GM19438 (cell line): ENCODE results near the gene SYNM.
"Not testable (repeated sequence)": the region's sequence is repeated elsewhere in the genome, so short reads cannot be mapped to it uniquely, and the experiment has no call there.

Experiments used
- ATAC-seq: cut with Tn5 transposase; IDR thresholded peaks from one replicate; pipeline ENCODE4 v1.9.1; 2021; ENCODE audit warnings: low read depth; ENCODE audit not compliant: unreplicated experiment

The SYNM gene

DNA sequence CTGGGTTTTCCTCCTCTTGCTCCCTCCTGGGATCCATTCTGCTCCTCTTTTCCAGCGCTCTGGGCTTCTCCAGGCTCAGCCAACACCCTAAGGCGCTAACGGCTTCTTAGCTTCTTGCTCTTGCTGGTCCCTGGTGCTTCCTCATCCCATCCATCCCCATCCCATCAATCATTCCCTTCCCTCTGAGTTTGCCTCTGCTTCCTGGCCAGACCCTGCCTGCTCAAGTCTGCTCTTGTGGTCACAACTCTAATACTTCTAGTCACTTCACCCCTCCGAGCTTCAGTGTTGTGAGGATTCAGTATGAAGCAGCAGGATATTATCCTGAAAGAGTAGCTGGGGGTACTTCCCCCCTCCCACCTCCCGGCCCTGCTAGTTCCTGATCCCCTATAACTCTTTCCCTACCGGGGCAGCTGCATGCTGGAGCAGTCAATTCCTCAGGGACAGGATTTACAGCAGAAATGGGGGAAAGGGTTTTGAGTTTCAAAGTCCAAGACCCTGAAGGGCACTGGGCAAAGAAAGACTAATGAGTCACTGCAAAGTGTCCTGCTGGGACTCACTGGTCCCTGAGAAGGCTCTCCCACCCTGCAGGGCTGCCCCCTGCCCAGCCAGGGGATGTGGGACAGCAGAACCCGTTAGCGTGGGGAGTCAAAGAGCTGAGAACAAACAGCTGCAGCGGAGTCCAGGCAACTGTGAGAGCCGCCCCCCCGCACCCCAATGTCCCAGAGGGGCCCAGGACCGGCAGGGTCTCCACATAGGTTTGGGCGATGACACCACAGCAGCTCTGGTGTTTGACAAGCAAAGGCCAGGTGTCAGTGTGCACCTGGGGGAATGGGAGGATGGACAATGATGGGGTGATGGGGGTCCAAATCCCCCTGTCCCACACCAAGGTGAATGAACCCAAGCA lies 2.3 kb upstream of the SYNM start:
- ATAC-seq: no peak

DNA sequence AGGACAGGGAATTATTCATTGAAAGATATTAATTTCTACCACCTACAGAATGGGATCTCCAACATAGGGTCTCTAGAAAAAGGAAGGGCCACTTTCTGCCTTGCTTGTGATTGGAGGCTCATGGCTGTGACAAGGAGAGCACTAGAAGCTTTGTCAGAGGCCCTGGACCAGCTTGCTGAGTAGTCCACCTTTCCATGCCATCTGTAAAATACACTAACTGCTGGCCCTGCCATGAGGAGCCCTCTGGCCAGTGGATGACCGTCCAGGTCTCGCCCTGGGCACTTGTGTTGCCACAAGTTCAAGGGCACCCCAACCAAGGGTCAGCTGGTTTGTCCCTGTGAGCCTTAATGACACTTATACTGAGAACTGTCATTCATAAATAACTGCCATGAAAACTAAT lies 1.6 kb upstream of the SYNM start:
- ATAC-seq: no peak

DNA sequence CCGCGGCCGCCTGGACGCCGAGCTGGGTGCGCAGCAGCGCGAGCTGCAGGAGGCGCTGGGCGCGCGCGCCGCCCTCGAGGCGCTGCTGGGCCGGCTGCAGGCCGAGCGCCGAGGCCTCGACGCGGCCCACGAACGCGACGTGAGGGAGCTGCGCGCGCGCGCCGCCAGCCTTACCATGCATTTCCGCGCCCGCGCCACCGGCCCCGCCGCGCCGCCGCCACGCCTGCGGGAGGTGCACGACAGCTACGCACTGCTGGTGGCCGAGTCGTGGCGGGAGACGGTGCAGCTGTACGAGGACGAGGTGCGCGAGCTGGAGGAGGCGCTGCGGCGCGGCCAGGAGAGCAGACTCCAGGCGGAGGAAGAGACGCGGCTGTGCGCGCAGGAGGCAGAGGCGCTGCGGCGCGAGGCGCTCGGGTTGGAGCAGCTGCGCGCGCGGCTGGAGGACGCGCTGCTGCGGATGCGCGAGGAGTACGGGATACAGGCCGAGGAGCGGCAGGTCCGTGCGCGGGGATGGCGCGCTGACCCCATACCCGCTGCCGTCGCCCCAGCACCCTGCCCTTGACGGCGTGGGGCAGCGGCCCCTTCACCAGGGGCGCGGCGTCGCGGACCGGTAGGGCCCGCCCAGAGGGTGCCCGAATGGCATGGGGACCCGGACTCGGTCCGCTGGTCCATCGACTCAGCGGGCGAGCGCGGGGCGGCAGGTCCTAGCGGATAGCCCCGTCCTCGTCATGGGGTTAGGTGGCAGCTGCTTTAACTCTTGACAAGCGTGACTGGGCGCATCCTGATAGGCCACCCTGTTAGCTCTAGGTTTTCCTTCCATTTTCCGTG lies 848 bp downstream of the SYNM start:
- ATAC-seq: peak; percentile 45

DNA sequence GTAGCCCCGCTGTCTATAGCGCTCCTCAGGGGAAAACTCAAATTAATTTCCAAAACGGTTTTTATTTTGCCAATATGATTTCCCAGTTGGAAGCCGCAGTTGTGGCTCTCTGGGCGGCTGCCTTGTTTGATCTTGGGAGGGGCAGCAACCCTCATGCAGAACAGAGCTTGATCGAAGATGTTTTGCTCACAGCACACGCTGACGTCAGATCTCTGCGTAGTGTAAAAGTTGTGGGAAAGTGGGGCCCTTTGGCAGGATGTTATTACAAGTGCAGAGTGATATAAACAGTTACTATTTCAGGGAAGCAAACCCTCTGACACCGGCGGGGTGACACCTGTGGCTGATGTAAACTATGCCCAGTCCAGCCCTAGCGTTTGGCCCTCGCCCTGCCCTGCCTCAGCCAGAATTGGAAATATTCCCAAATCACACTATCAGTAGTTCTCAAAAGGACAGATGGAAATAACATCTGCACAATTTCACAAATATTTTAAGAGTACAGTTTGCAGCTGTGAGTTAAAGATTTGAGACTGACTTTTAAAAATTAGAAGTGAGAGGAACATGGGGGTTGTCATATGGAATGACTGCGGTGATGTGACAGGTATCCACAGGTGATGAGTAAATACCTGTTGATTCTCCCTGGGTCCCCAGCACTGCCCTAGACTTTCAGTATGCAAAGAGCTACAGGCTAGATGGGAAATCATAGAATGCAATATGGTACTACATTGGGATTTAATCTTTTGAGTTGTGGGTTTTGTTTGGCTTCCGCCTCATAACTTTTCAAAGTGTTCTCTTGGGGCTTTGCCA lies 1.7 kb downstream of the SYNM start:
- no peak for ATAC-seq

DNA sequence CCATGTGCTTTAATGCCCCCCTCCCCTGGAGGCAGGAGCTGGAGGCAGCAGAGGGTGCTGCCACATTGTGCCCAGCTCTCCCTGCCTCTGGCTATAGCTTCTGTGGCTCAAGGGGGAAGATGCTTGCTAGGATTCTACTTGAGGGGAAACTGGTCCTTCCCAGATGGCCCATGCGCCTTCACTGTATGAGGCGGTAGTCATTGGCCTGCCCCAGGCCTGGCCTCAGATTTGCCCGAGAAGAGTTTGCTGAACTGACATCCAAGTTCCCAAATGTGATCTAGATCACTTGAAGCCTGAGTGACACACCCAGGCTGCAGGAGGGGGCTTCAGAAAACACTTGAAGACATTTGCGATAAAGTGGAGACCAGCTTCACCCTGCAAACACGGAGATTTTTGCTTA lies 4.1 kb downstream of the SYNM start:
- no peak for ATAC-seq

DNA sequence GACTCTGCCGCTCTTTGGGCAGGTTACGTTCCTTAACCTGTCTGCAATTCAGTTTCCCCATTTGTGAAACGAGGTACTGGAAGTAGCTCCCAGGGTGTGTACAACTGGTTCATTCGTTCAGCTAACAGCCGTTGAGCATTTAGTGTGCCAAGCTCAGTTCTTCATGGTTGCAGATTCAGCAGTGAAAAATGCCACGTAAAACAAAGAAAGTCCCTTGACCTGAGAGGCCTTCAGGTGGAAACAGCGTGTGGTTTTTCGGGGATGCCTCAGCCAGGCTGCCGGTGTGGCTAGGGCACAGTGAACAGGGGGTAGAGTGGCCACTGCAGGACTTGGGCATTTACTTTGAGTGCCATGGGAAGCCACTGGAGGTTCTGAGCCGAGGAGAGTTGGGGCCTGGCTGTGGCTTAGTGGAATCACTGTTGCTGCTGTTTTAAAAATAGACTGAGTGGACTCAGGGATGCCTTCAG lies 4.7 kb downstream of the SYNM start:
- no peak for ATAC-seq

DNA sequence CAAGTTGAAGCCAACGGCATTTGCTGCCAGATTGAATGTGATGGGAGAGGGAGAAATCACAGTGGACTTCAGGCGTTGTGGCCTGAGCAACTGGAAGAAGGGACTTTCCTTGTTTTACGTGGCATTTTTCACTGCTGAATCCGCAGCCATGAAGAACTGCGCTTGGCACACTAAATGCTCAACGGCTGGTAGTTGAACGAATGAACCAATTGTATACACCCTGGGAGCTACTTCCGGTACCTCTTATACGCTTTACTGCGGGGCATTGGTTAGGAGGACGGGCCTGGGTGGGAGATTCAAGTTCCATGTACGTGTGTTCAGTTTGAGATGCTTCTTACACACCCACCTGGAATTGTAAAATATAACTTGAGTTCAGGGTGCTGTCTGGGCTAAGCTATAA lies 5.2 kb downstream of the SYNM start:
- ATAC-seq: no peak

DNA sequence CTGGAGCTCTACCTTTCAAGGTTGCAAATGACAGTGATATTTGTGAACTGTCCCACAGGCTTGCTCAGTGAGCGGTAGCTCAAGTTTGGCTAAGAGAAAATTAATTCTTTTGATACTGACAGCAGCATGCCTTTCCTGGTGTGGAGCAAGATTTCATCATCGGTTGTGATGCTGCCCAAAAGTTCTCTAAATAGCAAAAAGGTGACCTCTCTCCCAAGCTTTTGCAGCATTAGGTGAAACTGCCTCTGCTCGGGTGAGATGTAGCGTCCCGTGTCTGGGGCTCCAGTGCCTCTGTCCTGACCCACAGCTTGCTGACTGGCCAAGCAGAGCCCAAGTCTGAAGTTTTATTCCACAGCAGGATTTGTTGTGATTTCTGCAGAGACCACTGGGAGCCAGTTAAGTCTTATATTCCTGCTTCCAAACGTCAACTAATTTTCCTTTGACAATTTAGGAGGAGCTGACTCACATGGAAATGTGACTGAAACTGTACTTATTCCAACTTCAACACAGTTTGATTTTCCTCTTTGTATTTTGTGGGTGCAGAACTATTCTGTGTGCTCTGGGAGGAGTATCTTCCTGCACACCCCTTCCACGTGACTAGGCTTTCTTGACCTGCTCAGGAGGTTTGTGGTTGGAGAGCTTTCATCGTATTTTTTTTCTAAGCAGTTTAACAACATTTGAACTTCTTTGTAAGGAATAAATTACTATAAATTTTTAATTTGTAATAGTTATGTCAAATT lies 5.9 kb downstream of the SYNM start:
- ATAC-seq: no peak

DNA sequence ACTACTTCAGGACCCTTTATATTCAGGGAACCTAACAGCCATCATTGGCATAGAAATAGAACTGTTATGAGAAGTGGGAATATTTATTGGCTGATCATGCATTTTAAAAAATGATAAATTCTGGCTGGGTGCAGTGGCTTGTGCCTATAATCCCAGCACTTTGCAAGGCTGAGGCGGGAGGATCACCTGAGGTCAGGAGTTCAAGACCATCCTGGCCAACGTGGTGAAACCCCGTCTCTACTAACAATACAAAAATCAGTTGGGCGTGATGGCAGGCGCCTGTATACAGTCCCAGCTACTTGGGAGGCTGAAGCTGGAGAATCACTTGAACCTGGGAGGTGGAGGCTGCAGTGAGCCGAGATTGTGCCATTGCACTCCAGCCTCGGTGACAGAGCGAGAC lies 6.8 kb downstream of the SYNM start:
- not testable (repeated sequence) for ATAC-seq

DNA sequence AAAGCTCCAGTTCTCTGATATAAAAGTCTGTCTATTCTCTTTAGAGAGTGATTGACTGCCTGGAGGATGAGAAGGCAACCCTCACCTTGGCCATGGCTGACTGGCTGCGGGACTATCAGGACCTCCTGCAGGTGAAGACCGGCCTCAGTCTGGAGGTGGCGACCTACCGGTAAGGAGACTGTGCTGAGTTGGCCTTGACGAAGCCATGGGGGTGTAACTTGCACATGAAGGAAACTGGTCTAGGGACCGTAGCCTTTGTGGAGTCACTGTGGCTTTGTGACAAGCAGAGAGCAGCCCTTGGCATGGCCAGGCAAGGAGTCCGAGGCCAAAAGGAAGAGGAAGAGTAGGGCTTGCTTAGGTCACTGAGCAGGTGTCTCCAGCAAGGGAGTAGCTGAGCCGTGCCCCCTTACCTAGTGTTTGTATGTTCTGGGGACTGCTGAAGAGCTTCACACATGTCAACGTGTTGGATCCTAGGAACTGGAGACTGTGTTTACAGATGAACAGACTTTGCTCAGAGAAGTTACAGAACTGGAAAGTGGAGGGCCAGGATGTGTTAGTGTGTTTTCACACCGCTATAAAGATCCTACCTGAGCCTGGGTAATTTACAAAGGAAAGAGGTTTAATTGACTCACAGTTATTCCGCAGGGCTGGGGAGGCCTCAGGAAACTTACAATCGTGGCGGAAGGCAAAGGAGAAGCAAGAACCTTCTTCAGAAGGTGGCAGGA lies 8.8 kb downstream of the SYNM start:
- ATAC-seq: no peak

DNA sequence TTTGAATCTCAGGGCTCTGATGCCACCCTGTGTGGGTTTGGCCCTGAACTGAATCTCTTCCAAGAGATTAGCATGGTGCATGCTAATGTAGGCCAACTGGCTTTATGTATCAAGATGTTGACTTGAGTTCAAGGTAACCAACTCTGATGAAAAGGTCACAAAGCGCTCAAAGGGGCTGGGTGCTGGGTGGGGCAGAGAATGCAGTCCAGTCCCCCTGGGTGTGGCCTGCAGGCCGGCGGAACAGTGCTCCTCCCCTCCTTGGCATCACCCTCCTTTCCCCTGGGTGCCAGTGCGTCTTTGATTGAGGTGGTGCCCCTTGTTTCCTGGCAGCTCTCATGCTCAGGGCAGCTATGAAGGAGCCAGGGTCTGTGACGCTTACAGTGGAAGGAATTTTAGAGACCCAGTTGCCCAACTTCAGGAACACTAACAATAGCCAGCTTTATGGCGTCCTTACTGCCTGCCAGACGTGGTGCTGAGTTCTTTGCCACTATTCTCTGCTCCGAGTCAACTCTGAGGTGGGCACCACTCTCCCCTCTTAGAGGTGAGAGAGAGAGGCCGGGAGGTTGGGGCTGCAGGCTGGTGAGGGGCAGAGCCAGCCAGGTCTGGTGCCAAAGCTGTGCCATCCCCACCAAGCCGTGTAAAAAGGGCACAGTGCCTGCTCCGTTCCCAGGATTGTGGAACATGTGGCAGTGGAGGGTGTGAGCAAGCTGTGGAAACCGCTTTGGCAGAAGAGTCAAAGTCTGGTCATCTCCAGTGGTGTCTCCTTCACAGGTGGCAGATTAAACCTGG lies 9.8 kb downstream of the SYNM start:
- ATAC-seq: no peak

DNA sequence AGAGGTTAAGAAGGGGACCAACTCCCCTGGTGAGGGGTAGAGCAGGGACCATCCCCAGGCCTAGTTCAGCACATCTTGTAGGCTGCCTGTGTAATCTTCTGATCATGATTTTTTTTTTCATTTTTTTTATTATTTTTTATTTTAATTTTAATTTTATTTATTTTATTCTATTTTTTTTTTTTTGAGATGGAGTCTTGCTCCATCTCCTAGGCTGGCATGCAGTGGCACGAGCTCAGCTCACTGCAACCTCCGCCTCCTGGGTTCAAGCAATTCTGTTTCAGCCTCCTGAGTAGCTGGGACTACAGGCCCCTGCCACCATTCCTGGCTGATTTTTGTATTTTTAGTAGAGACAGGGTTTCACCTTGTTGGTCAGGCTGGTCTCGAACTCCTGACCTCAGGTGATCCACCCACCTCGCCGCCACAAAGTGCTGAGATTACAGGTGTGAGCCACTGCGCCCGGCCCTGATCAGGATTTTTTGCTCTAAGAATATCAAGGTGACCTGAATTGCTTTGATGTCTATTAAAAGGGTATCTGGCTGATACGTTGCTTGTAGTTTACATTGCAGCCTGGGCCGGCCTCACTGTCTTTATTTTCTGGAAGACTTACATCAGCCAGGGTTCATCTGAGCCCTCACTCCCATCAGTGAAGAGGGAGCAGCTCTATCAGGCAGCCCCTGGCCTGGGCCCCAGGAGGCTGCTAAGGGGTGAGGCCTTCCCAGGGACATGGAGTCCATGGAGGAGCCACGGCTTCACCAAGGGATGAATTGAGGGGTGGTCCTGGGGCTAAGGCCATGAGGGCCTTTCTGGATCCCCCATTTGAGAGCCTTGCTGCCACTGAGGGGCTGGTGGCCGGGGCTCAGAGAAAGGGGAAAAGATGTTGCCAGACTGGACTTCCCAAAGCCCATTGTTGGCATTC lies 10.7 kb downstream of the SYNM start:
- ATAC-seq: no peak

DNA sequence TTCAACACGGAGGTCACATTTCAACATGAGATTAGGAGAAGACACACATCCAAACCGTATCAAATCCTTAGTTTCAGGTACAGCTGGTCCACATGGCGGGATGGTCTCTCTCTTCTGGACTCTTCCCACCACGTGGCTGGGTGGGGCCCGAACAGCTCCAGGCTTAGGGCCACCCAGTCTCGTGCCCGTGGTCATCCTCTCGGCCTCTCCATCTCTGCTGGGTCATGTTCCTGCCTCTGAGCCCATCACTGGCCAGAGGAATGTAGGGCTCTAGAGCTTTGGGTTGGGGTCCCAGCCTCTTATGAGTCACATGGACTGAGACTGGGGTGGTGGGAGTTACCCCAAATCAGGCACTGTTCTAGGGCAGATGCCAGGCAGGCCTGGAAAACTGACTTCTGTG lies 12.2 kb downstream of the SYNM start:
- ATAC-seq: no peak

DNA sequence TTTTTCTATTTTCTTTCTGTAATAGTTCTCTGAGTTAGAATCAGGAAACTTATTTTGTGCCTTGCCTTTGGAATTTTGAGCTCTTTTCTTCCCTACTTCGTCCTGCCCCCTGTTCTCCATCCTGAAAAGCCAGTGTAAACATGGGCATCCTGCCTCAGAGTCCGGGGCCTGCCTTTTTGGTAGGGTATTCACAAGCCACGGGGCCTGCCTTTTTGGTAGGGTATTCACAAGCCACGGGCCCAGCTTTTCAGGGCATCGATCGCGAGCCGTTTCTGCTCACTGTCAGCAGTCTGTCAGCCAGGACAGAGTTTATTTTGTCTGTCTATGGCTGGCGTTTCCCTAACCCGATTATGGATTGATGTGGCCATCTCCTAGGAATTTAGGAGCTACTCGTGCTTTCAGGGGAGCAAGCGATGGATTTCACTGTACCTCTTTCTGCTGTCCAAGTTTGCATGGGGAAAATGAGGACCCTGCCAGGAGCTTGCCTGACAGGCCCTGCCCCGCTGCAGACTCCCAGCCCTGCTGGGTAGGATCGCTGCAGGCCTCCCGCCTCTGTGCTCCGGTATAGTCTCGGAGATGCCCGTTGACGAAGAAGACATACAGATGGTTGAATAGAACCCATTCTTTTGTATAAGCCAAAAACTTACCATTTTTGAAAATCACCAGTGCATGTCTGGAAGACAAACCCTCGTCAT lies 12.8 kb downstream of the SYNM start:
- ATAC-seq: no peak

DNA sequence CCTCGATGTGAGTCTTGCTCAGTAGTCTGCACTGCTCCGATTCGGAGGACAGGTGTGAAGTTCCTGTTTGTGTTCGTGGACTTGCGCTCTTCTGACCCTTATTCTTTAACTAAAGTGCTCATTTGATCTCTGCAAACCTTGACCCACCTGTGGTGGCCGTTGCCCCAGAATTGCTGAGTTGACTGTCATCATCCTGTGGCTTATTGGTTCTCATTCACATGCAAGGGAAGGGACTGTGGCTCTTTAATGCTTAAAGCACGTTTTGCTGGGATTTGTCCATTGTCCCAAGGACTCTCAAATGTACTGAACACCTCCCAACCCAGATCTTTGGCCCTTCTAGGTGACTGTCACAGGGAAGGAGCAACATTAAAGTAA lies 13.4 kb downstream of the SYNM start:
- no peak for ATAC-seq

DNA sequence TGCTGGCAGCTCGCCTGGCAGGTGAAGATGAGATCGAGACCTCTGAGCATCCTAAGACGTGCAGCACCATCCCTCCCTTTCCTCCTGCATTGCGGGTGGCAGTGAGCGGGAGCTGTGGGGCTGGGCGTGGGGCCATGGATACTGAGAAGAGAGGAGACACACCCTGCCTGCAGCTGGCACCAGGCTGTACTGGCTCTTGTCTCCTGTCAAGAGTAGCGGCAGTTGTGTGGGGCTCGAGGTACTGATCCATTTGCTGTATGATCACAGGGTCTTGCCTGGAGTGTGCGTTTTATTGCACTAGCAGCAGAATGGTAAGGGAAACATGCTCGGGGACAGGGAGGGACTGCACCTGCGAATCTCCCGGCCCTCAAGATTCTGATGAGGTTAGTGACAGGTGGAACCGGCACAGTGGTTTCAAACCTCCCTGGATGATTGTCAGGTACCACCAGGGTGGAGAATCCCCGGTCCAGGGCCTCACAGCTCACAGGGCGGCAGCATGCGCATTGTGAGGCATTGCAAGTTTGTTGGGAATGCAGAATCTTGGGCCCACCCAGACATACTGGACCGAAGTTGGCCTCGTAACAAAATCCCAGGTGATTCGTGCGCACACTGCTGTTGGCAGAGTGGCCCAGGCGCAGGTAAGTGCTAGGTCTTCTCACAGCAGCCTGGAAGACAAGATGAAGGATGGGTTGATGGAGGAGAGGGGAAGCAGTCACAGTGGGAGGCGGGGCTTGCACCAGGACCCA lies 14.1 kb downstream of the SYNM start:
- ATAC-seq: no peak
